WERI-Rb-1 (cell line): ENCODE measurements around the gene KCNC1.

Source experiments
- DNase-seq: peaks from one replicate; pipeline ENCODE4 v3.0.0-alpha.2; 2020
- H3K27ac ChIP-seq: fragments of 250-450 bp; sonication (Bioruptor Pico); 2 replicates; pipeline ENCODE4 v1.5.1; 2020; ENCODE audit warnings: mild to moderate bottlenecking, moderate library complexity
- H3K27me3 ChIP-seq: fragments of 250-450 bp; sonication (Bioruptor Pico); 2 replicates; pipeline ENCODE4 v1.5.1; 2021; ENCODE audit warnings: mild to moderate bottlenecking, low read depth, moderate library complexity; ENCODE audit not compliant: insufficient read depth, severe bottlenecking
- H3K36me3 ChIP-seq: fragments of 250-450 bp; sonication (Bioruptor Pico); 2 replicates; pipeline ENCODE4 v1.5.1; 2020; ENCODE audit warnings: mild to moderate bottlenecking, moderate library complexity
- H3K4me3 ChIP-seq: 2 replicates; pipeline ENCODE4 v1.5.1; 2011; ENCODE audit warnings: low read depth, mild to moderate bottlenecking, control low read depth, low read length
- H3K9me3 ChIP-seq: fragments of 250-450 bp; sonication (Bioruptor Pico); 2 replicates; pipeline ENCODE4 v1.5.1; 2021; ENCODE audit warnings: mild to moderate bottlenecking, moderate library complexity; ENCODE audit not compliant: severe bottlenecking
- TF ChIP-seq, protein P1 (sequence below): IDR thresholded peaks from 2 replicates; pipeline ENCODE4 v1.5.1; 2011; ENCODE audit warnings: low read depth, mild to moderate bottlenecking, control low read depth, inconsistent platforms, low read length

Gene KCNC1

DNA sequence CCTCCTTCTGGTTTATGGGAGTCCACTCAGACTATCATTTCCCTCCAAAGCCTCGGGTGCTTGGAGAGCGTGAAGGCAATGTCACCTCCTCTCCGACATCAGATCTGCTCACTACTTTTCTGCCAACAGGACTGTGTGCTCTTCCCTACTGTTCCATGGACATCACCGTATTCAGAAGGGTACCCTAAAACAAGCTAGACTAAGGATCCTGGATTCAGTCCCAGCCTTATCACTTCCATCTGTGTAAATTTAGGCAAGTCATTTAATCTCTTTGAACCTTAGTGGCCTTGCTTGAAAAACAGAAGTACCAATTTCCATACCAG, 78.2 kb downstream of the KCNC1 start:
- DNase-seq = no peak
- no peak overlapping the region for H3K4me3 ChIP-seq
- TF ChIP-seq, protein P1, sequence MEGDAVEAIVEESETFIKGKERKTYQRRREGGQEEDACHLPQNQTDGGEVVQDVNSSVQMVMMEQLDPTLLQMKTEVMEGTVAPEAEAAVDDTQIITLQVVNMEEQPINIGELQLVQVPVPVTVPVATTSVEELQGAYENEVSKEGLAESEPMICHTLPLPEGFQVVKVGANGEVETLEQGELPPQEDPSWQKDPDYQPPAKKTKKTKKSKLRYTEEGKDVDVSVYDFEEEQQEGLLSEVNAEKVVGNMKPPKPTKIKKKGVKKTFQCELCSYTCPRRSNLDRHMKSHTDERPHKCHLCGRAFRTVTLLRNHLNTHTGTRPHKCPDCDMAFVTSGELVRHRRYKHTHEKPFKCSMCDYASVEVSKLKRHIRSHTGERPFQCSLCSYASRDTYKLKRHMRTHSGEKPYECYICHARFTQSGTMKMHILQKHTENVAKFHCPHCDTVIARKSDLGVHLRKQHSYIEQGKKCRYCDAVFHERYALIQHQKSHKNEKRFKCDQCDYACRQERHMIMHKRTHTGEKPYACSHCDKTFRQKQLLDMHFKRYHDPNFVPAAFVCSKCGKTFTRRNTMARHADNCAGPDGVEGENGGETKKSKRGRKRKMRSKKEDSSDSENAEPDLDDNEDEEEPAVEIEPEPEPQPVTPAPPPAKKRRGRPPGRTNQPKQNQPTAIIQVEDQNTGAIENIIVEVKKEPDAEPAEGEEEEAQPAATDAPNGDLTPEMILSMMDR = no peak
- H3K9me3 ChIP-seq = no peaks in the 10 kb centered on the region
- H3K36me3 ChIP-seq = no peaks in the 10 kb centered on the region
- H3K27me3 ChIP-seq = no peaks in the 10 kb centered on the region
- H3K27ac ChIP-seq = no peak overlapping the region

DNA sequence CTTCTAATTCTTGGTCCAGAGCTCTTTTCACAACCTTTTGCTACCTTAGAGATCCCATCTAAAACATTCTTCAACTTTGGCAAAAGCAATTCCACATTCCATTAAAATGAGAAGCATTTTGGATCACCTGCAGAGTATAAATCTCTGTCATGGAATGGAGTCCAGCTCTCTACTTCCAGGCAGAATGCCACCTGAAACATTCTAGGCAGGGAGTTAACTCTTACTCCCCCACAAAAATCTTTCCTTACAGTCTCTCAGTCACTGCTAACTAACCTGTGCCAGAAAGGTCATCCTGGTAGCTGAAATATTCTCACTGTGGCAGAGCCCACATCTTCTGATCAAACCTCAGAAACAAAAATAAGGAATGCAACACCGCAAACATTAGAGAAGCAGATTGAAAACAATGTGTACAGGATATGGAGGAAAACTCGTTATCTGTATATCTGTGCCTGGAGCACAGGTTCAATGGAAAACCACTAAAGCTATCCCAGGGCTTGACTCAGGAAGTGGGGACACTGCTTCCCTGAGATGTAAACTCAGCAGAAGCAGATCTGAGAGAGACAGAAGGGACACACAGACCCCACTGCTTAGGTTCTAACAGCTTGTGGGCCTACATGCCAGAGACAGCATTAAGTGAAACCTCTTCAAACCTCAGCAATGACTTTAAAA, 78.9 kb downstream of the KCNC1 start:
- Histone ChIP-seq H3K27me3 (no peaks in the 10 kb centered on the region), H3K36me3 (no peaks in the 10 kb centered on the region), H3K4me3 (no peak overlapping the region), H3K27ac (no peak overlapping the region), H3K9me3 (no peaks in the 10 kb centered on the region)
- TF ChIP-seq, protein P1 = no peak
- DNase-seq = no peak

DNA sequence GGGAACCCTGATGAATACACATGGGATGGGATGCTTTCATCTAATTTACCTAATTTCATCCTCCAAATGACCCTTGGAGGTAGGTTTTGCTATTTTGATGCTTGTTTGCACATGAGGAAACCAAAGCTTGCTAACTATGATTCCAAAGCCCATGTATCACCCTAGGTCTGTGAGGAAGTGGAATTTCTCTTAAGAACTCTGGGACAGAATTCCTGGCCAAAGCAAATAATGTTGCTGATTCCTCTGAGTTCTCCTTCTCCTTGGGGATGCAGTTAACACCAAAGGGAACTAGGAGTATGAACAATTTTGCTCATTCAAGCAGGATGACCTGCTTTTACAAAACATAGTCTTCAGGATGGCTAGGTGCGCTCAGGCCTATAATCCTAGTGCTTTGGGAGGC, 80.0 kb downstream of the KCNC1 start:
- no peak for DNase-seq
- no peaks in the 10 kb centered on the region for H3K36me3 ChIP-seq
- H3K9me3 ChIP-seq = no peaks in the 10 kb centered on the region
- H3K27ac ChIP-seq = no peak overlapping the region
- H3K27me3 ChIP-seq = no peaks in the 10 kb centered on the region
- H3K4me3 ChIP-seq = no peak overlapping the region
- TF ChIP-seq, protein P1 = no peak

DNA sequence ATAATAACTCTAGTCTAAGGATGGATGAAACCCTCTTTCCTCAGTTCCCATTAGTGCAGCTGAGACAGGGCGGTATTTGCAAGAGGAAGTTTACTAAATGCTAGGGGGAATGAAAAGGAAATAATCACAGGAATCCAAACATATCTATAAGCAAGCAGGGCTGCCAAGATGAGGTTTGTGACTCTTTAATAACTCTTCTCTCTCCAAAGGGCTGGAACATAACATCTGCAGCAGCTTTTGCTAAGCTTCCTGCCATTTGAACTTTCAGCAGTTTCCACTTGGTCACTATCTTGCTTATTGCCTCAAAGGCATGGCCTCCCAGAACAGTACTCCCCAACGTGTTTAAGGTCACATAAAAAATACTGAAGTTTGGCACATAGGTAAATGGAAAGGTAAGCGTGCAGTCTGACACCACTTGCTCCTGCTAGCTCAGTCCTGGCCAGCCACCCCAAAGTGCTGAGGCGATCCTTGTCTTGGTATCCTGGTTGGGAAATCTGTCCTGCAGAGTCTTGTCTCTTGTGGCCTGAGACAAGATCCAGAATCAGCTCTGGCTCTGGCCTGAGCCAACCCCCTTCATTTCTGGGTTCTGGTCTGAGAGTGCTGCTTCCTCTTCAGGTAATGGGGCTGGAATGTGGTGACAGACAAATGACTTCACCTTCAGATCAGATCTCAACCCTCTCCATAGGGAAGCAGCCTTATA, 81.8 kb downstream of the KCNC1 start:
- Histone ChIP-seq H3K27me3 (no peaks in the 10 kb centered on the region), H3K27ac (no peak overlapping the region), H3K36me3 (no peaks in the 10 kb centered on the region), H3K9me3 (no peaks in the 10 kb centered on the region), H3K4me3 (no peak overlapping the region)
- TF ChIP-seq, protein P1 = no peak
- DNase-seq = no peak

DNA sequence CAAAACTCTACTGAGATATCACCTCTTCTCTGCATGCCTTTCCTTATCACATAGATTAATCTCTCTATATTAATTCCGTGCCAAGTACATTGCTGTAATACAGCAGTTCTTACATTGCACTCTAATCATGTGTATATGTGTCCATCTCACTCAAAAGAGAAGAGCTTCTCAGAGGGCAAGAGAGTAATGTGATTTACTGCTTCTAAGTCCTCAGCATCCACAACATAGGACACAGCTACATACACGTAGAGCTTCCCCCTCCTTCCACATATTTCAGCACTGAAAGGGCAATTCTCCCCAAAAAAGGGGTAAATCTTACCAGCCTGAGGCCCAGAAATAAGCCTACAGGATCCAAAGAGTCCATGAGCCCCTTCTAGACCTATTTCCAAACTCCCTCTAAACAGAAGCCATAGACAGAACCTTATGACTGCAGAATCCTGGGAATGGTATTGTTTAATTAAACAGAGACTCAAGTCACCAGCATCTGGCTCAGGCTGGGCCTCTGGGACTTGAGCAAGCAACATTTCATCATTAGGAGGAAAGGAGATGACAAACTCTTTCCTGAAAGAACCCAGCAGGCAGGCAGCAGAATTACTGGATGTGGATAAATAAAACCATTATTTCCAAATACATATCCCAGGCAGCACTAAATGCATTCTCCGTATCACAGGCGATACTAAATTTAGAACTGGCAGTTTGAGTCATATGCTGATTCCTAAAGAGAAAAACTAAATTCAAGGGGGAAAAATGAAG, 87.2 kb downstream of the KCNC1 start:
- Histone ChIP-seq H3K27ac (no peak overlapping the region), H3K9me3 (no peaks in the 10 kb centered on the region), H3K36me3 (no peaks in the 10 kb centered on the region), H3K27me3 (no peaks in the 10 kb centered on the region), H3K4me3 (no peak overlapping the region)
- TF ChIP-seq, protein P1 = no peak
- no peak for DNase-seq
